Jurkat, Clone E6-1 (cell line): ENCODE results near the gene SLC44A5.

Experiments
- DNase-seq: peaks from one replicate; pipeline ENCODE4 v3.0.0-alpha.2; 2011; ENCODE audit warnings: low read depth, low spot score
- H3K4me3 ChIP-seq: 2 replicates; pipeline ENCODE4 v1.5.1; 2011; ENCODE audit warnings: mild to moderate bottlenecking, low read length, control low read depth, moderate library complexity

Gene SLC44A5

DNA sequence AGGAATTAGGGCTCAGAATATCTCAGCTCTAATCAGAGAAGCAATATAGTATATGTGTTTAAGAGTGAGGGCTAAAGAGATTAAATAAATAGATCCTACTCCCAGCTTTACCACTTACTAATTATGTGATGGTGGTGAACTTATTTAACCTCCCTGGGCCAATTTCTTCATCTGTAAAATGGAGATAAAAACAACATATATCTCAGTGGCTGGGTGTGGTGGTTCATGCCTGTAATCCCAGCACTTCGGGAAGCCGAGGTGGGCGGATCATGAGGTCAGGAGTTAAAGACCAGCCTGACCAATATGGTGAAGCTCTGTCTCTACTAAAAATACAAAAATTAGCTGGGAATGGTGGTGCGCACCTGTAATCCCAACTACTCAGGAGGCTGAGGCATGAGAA is 135.2 kb downstream of the SLC44A5 start:
- no peak overlapping the region for H3K4me3 ChIP-seq
- DNase-seq, result no peak

DNA sequence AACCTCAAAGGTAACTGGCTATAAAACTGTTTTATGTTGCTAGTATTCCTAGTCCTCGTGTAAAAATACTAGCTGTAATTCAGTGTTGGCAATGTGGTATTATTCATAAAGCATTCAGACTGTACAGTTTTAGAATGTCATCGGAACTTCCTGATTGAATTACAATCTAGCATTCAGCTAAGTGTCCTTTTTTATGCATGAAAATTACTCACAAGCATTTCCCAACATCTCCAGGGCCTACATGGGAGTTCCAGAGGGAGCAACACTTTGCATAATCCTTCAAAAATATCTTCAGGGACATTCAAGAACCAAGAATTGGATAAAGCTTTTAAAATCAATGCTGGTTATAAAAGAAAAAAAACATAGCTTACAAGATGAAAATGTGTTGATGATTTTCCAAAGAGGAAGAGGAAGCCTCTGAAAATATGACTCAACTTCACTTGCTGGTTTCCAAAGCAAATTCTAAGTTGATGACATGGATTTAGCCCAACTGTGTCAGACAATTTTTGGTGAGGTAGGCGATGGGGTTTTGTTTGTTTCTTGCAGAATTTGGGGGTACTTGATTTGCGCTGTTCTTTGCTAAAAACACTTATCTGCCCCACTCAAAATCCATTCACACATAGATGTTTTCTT is 137.8 kb downstream of the SLC44A5 start:
- DNase-seq, result no peak

GRCh38 chr1:75472089-75472970 is 138.6 kb downstream of the SLC44A5 start:
- H3K4me3 ChIP-seq, result no peak overlapping the region
- DNase-seq, result no peak

More for the DNA sequence above, 137.8 kb downstream of the SLC44A5 start:
- H3K4me3 ChIP-seq, result no peak overlapping the region

DNA sequence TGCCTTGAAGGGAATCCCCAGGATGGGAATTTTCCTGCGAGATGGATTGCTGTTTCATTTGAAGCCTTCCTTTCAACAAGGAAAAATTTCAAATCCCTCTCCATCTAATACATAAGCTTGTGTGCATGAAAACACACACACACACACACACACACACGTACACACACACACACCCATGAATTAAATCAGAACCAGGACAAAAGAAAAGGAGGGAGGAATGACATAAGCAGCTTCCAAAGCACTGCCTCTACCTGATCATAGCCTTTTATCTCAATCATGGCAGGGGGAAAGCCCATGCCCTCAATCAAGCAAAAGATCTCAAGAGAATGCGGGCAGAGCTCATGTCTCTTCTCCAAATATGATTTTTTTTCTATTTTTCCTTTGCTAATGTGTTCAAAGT is 139.7 kb downstream of the SLC44A5 start:
- no peak overlapping the region for H3K4me3 ChIP-seq
- DNase-seq, result no peak

GRCh38 chr1:75470448-75470847 is 140.5 kb downstream of the SLC44A5 start:
- no peak for DNase-seq
- no peak overlapping the region for H3K4me3 ChIP-seq

GRCh38 chr1:75469586-75470173 is 141.2 kb downstream of the SLC44A5 start:
- no peak for DNase-seq
- H3K4me3 ChIP-seq, result no peak overlapping the region

DNA sequence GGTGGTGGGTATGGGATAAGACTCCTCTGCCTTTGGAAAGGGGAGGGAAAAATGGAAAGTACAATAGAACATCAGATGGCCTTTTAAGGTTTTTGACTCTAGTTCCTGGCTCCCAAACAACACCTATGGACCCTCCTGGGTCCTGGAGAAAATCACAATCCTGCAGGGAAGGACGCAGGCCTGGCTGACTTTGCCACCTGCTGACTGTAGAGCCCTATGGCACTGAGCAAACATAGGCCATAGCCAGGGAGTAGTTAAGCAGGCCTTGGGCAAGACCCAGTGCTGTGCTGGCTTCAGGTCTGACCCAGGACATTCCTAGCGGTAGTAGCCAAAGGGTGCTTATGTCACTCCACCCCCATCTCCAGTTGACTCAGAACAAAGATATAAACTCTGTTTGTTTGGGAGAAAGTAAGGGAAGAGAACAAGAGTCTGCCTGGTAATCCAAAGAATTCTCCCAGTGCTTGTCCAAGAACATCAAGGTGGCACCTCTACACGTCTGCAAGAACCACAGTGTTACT is 149.0 kb downstream of the SLC44A5 start:
- no peak for DNase-seq

DNA sequence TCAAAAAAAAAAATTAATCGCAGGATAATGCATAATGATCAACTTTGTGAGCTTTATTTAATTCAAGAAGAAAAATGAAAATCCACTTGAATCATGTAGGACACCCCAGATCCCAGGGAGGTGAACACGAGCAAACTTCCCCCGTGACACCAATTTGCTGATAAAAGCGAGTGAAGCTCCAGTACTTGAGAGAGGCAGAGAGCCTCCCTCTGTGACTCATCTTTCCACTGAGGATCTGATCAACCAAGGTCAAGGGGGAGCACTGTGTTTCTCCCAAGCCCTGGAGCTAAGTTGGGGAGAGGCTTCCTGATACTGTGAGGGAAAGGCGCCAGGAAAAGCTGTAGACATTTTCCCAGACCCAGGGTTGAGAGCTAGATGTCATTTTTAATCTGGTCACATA is 160.9 kb downstream of the SLC44A5 start:
- no peak for DNase-seq
- H3K4me3 ChIP-seq, result no peak overlapping the region

More for the DNA sequence above, 149.0 kb downstream of the SLC44A5 start:
- H3K4me3 ChIP-seq, result no peak overlapping the region

GRCh38 chr1:75444220-75444619 is 166.7 kb downstream of the SLC44A5 start:
- H3K4me3 ChIP-seq, result no peak overlapping the region
- DNase-seq, result no peak

GRCh38 chr1:75440274-75440673 is 170.6 kb downstream of the SLC44A5 start:
- no peak for DNase-seq
- no peak overlapping the region for H3K4me3 ChIP-seq

- H3K4me3 ChIP-seq, result no peak overlapping the region
- DNase-seq, result no peak
Observed at GRCh38 chr1:75438355-75438754, 172.6 kb downstream of the SLC44A5 start.

DNA sequence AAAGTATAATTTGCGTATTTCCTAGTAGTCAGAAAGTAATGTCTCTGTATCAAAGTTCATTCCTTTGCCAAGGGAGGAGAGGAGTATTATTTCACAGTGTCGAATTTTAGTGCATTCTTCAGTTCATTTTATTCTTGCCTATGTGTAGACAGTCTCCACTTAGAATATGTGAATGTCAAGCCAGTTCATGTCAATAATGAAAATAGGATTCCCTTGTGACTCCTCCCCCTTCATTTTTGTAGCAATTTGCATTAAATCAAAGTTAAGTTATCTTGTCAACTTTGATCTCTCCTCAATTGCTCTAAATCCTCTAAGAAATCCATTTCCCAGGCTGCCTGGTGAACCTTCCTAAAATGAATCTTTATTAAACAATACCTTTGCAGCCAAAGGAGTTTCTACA is 179.1 kb downstream of the SLC44A5 start:
- no peak overlapping the region for H3K4me3 ChIP-seq
- DNase-seq, result no peak

DNA sequence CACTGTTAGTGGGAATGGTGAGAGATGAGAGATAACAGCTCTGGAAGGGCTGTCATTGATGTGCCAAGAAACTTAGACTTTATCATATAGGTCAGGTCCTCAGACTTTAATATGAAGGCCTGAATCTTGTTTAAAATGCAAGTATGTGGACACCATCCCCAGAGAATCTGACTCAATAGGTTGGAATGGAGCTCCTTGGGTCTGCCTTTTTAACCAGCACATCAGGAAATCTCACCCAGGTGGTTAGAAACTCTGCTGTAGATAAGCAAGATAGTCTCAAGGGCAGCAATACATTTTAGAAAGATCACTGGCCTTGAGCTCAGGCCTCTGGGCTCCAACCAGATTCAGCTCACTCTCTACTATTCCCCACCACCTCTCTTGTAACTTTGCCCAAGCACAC is 180.4 kb downstream of the SLC44A5 start:
- no peak overlapping the region for H3K4me3 ChIP-seq
- no peak for DNase-seq

- no peak overlapping the region for H3K4me3 ChIP-seq
- no peak for DNase-seq
Observed at GRCh38 chr1:75426688-75427087, 184.2 kb downstream of the SLC44A5 start.

DNA sequence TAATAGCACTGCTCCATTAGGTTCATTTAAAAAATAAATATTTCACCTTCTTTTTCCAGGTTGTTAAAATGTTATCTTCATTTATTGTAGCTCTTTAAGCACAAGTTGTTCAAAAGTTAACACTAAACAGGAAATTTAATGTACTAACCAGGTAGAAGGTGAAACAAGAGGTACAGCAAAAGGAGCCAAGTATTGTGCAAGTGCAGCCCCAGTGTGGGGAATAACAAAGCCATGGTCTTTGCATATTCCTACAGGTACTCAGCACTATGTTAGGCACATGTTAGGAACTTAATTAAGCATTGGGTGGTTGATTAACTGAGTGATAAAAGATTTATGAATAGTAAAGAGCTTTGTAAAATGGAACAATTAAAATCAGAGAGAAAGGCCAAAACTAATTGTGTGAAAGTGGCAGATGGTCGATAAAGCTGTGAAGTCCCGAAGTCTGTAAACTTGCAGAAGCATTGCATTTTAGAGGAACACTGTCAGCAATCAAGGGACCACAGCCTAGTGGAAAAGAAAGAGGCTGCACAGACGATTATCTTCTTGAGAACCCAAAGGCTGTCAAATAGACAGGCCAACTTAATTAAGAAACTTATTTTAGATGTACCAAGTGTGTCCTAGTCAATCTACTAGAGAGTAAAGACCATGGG is 185.8 kb downstream of the SLC44A5 start:
- no peak overlapping the region for H3K4me3 ChIP-seq
- DNase-seq, result no peak

DNA sequence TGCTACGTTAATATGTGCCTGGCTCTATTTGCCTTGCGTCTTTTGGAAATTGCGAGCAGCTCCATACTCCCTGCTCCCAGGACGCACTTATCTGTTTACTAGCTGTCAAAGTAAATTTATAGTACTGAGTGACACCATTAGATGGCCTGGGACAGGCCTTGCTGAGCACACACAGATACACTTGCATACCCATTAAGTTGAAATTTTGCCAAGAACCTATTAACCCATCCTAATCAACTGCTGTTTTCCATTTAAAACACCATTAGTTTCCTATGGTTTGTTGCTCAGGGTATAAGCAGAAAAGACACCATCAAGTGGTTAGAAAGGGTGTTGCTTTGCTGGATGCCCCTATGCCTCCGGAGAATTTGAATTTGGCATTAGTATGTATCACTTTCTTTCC is 187.3 kb downstream of the SLC44A5 start:
- no peak for DNase-seq
- H3K4me3 ChIP-seq, result no peak overlapping the region

DNA sequence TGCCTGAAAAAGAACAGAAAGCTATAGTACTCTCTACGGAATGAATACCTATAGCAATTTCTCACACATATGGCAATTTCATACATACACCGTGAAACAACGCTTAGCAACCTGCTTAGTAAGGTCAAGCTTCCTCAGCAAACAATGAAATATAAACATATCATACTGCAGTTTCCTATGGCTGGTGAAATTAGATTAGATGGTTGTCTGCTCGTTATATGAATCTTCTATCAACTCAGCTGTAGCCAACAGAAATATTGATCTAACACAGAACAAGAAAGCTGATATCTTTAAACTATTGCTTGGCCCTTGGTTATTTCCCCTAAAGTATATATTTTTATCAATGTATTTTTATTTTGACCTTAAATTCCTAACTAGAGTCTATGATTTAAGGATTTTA is 187.8 kb downstream of the SLC44A5 start:
- H3K4me3 ChIP-seq, result no peak overlapping the region
- DNase-seq, result no peak

DNA sequence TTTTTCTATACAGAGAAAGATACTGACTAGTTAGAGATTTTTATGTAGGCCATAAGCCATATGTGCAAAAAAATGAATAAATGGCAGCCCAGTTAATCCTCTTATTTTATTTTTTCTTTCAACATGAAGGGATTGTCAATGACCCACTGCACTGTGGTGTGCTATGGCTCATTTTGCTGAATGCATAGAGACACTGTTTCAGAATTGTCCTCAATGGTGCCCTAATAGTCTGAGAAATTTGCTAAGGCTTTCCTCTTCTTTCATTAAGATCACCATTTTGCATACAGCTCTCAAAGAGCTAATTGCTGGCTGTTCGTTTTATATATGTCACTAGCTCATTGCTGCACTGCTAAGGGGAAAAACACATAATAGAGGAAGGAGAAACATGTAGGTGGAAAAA is 189.5 kb downstream of the SLC44A5 start:
- no peak overlapping the region for H3K4me3 ChIP-seq
- DNase-seq, result no peak

- DNase-seq, result no peak
- H3K4me3 ChIP-seq, result no peak overlapping the region
Observed at GRCh38 chr1:75415187-75415586, 195.7 kb downstream of the SLC44A5 start.

- no peak overlapping the region for H3K4me3 ChIP-seq
- no peak for DNase-seq
Observed at GRCh38 chr1:75412616-75413015, 198.3 kb downstream of the SLC44A5 start.
